ENCODE data around the gene LRBA. TPM values are rescaled to one million over a fixed set of nuclear protein-coding genes. Genes with fewer than 3 reads are reported as not detected.

Gene LRBA
- total and polyA plus RNA-seq, 9 of the 15 experiments (the other 6 are each of a cell fraction or from before 2014, with no cell fraction given) = 24.2 to 88.7 (median 59.7) TPM

- TF ChIP-seq MGA (IDR thresholded peaks at IDR 0.05) = no peak
- TF ChIP-seq CEBPB (tag; IDR thresholded peaks at IDR 0.05) = peak; percentile 99
- TF ChIP-seq CEBPG (CRISPR knock-in tag; IDR thresholded peaks at IDR 0.05) = peak; percentile 71
- peak; percentile 94 for TF ChIP-seq CEBPG (tag; conservative IDR thresholded peaks at IDR 0.05 in 1 of 2, IDR thresholded peaks at IDR 0.05 in 1 of 2)
Observed at GRCh38 chr4:150501009-150501727, 513.9 kb downstream of the LRBA start (continued).

Data from K562 (cell line).